A549 (cell line): ENCODE results near the gene GMDS. TPM values are rescaled to one million over a fixed set of nuclear protein-coding genes. Genes with fewer than 3 reads are reported as not detected.

Experiments used
- ATAC-seq, 2 experiments: fragments of 200-7000 bp in 1 of 2; fragments of >200 bp in 1 of 2; cut with Nextera tagmentation in 1 of 2; cut with Tn5 transposase in 1 of 2; 3 replicates each; pipeline versions ENCODE4 v1.8.0 to v1.9.1; 2018 to 2020; ENCODE audit warnings: mild to moderate bottlenecking in 1 of 2, moderate library complexity in 1 of 2
- CTCF ChIA-PET: fragments of 300-600 bp; sonication (Branson Sonifier 250); formaldehyde crosslinking; extraction: SDS; loops from one replicate; lab custom pipeline; 2021; ENCODE audit warnings: antibody characterized with exemption, inconsistent platforms; lab: Yijun Ruan, JAX
- POLR2A ChIA-PET: fragments of 350-600 bp; formaldehyde crosslinking; extraction: SDS; loops from one replicate; lab custom pipeline; 2021; ENCODE audit warnings: antibody characterized with exemption, inconsistent platforms; lab: Yijun Ruan, JAX
- DNase-seq, 2 experiments: peaks; one replicate each; pipeline versions ENCODE4 v3.0.0 to v3.0.0-alpha.2; 2011 to 2016; ENCODE audit warnings: low read depth in 1 of 2, low spot score in 1 of 2
- FAIRE-seq: peaks from 2 replicates; lab custom pipeline; 2011; peaks lifted over from hg19 to GRCh38; lab: Jason Lieb, UNC
- H3K27ac ChIP-seq, 2 experiments: fragments of >200 bp; sonication (Bioruptor Twin); formaldehyde crosslinking; 3 replicates each; pipeline ENCODE4 v1.5.1; 2016 to 2017
- H3K4me1 ChIP-seq: fragments of >200 bp; sonication (Bioruptor Twin); formaldehyde crosslinking; 3 replicates; pipeline ENCODE4 v1.6.1; 2016
- H3K4me2 ChIP-seq: fragments of >200 bp; sonication (Bioruptor Twin); formaldehyde crosslinking; 3 replicates; pipeline ENCODE4 v1.6.1; 2016
- H3K4me3 ChIP-seq: fragments of >200 bp; sonication (Bioruptor Twin); formaldehyde crosslinking; 3 replicates; pipeline ENCODE4 v1.5.1; 2016
- H3K9me3 ChIP-seq: fragments of >200 bp; sonication (Bioruptor Twin); formaldehyde crosslinking; 3 replicates; pipeline ENCODE4 v1.6.1; 2016
- CBX2 ChIP-seq: fragments of 200-600 bp; sonication (generic); IDR thresholded peaks from 2 replicates; pipeline ENCODE4 v1.6.1; 2016; ENCODE audit warnings: low read depth, mild to moderate bottlenecking, borderline replicate concordance
- E2F6 ChIP-seq: IDR thresholded peaks from 2 replicates; pipeline ENCODE4 v1.6.1; 2012; ENCODE audit warnings: low read depth, borderline replicate concordance
- ESRRA ChIP-seq: fragments of 150-350 bp; IDR thresholded peaks from 2 replicates; pipeline ENCODE4 v1.6.1; 2014; ENCODE audit warnings: mild to moderate bottlenecking, low read length, borderline replicate concordance
- FOSB ChIP-seq: fragments of 250-450 bp; sonication (Bioruptor Pico); IDR thresholded peaks from 2 replicates; pipeline ENCODE4 v1.5.0; 2020; ENCODE audit warnings: mild to moderate bottlenecking, moderate library complexity
- FOSL2 ChIP-seq, 2 experiments: fragments of 450-650 bp in 1 of 2; fragments of >200 bp in 1 of 2; sonication (Bioruptor Twin) in 1 of 2; formaldehyde crosslinking; IDR thresholded peaks; 2 replicates each; pipeline versions ENCODE4 v1.5.0 to v1.6.1; 2016 to 2020; ENCODE audit warnings: mild to moderate bottlenecking in 1 of 2, moderate library complexity in 1 of 2
- FOXS1 ChIP-seq: fragments of 250-450 bp; sonication (Bioruptor Pico); IDR thresholded peaks from 2 replicates; pipeline ENCODE4 v1.5.0; 2020; ENCODE audit warnings: mild to moderate bottlenecking, moderate library complexity
- GATA3 ChIP-seq: IDR thresholded peaks from 2 replicates; pipeline ENCODE4 v1.6.1; 2012; ENCODE audit warnings: borderline replicate concordance
- HDAC2 ChIP-seq: fragments of 200-600 bp; sonication (generic); IDR thresholded peaks from 2 replicates; pipeline ENCODE4 v1.6.1; 2016
- HES2 ChIP-seq: fragments of >200 bp; sonication (Bioruptor Twin); formaldehyde crosslinking; IDR thresholded peaks from 2 replicates; pipeline ENCODE4 v1.6.1; 2016
- HOXB13 ChIP-seq: fragments of 250-450 bp; sonication (Bioruptor Pico); IDR thresholded peaks from 2 replicates; pipeline ENCODE4 v1.5.0; 2020; ENCODE audit warnings: low read depth, mild to moderate bottlenecking, moderate library complexity
- HOXB5 ChIP-seq: fragments of 250-450 bp; sonication (Bioruptor Pico); IDR thresholded peaks from 2 replicates; pipeline ENCODE4 v1.5.0; 2020; ENCODE audit warnings: mild to moderate bottlenecking, moderate library complexity
- JUN ChIP-seq, 2 experiments: fragments of >200 bp; sonication (Bioruptor Twin); formaldehyde crosslinking; IDR thresholded peaks; 2 replicates in 1 of 2; 3 replicates in 1 of 2; pipeline ENCODE4 v1.6.1; 2016 to 2017
- MAX ChIP-seq: IDR thresholded peaks from 2 replicates; pipeline ENCODE4 v1.6.1; 2012
- MAZ ChIP-seq: fragments of 150-350 bp; IDR thresholded peaks from 2 replicates; pipeline ENCODE4 v1.6.1; 2014; ENCODE audit warnings: antibody characterized with exemption, low read depth, low read length, borderline replicate concordance
- MYC ChIP-seq: IDR thresholded peaks from 2 replicates; pipeline ENCODE4 v1.6.1; 2012; ENCODE audit warnings: mild to moderate bottlenecking, inconsistent platforms, low read length, improper control_type of control experiment, borderline replicate concordance
- NFE2L2 ChIP-seq: fragments of 150-350 bp; conservative IDR thresholded peaks from 2 replicates; pipeline ENCODE4 v1.6.1; 2014; ENCODE audit warnings: low read length
- NPAS2 ChIP-seq: fragments of 250-450 bp; sonication (Bioruptor Pico); IDR thresholded peaks from 2 replicates; pipeline ENCODE4 v1.8.0; 2022; ENCODE audit warnings: mild to moderate bottlenecking, moderate library complexity, borderline replicate concordance
- PBX3 ChIP-seq: IDR thresholded peaks from 2 replicates; pipeline ENCODE4 v1.6.1; 2012
- PHF8 ChIP-seq: fragments of 200-600 bp; sonication (generic); IDR thresholded peaks from 2 replicates; pipeline ENCODE4 v1.6.1; 2016; ENCODE audit warnings: low read depth, mild to moderate bottlenecking, antibody characterized with exemption, moderate library complexity, borderline replicate concordance
- POLR2A ChIP-seq: IDR thresholded peaks from 2 replicates; pipeline ENCODE4 v1.6.1; 2012; ENCODE audit warnings: mild to moderate bottlenecking, low read length
- RARB ChIP-seq: fragments of 250-450 bp; sonication (Bioruptor Pico); IDR thresholded peaks from 2 replicates; pipeline ENCODE4 v1.8.0; 2021; ENCODE audit warnings: mild to moderate bottlenecking, moderate library complexity
- RFX5 ChIP-seq: fragments of 450-650 bp; IDR thresholded peaks from 2 replicates; pipeline ENCODE4 v1.7.1; 2014; ENCODE audit warnings: antibody characterized with exemption, mild to moderate bottlenecking, moderate library complexity
- SREBF2 ChIP-seq: fragments of 450-650 bp; IDR thresholded peaks from 2 replicates; pipeline ENCODE4 v1.6.1; 2014; ENCODE audit warnings: mild to moderate bottlenecking, moderate library complexity
- USF2 ChIP-seq: fragments of 450-650 bp; IDR thresholded peaks from 2 replicates; pipeline ENCODE4 v1.6.1; 2014; ENCODE audit warnings: antibody characterized with exemption
- WGBS: methylation state at CpG from one replicate; pipeline ENCODE4 v1.1.6; 2017; ENCODE audit errors: missing lambda C conversion rate; 5-methylcytosine and 5-hydroxymethylcytosine counted together
- polyA plus RNA-seq, 4 experiments: library from polyadenylated mRNA; depleted of rRNA in 3 of 4; stranded (reverse); fragments of >200 nt; fragmentation: RNase III in 1 of 4; extraction: RNeasy Plus Mini Kit Qiagen cat#74134 plus additional on column Dnase treatment in 1 of 4; gene quantifications; 2 replicates in 3 of 4; 3 replicates in 1 of 4; pipeline ENCODE4 v1.2.3, GENCODE V29; 2011 to 2017

GMDS gene
- polyA plus RNA-seq, 2 of the 4 experiments (the other 2 are of a cell fraction) = 9.9 to 12.4 TPM

GRCh38 chr6:1760876-1761275 is 484.5 kb downstream of the GMDS start (continued):
- no peak for TF ChIP-seq RARB (CRISPR knock-in tag)
- TF ChIP-seq MAX = no peak

GRCh38 chr6:1759870-1760269 is 485.5 kb downstream of the GMDS start:
- FAIRE-seq (no peak), ATAC-seq (no peak), DNase-seq (no peak)
- no peak overlapping the region for H3K4me2 ChIP-seq
- H3K4me1 ChIP-seq = no peaks in the 10 kb centered on the region
- ChIA-PET POLR2A (no interaction called here), CTCF (interaction anchor here (0.5 kb wide), 1 partner anchor 396 kb away, joined by 3 read pairs; no protein-coding TSS in a partner anchor)
- TF ChIP-seq NPAS2 (CRISPR knock-in tag) = no peak
- TF ChIP-seq SREBF2 = no peak
- no peak for TF ChIP-seq NFE2L2
- H3K27ac ChIP-seq = no peak overlapping the region
- 74% methylated on average over 8 of the region's 8 CpGs for WGBS
- H3K9me3 ChIP-seq = no peaks in the 10 kb centered on the region
- no peak overlapping the region for H3K4me3 ChIP-seq

GRCh38 chr6:1758076-1758679 is 487.2 kb downstream of the GMDS start:
- no peak for ATAC-seq
- no peaks in the 10 kb centered on the region for H3K4me1 ChIP-seq
- CTCF ChIA-PET = no interaction called here
- no peak for TF ChIP-seq PHF8
- TF ChIP-seq FOSL2 (IDR thresholded peaks at IDR 0.05) = no peak
- no peak for TF ChIP-seq FOSL2 (CRISPR knock-in tag; IDR thresholded peaks at IDR 0.05)
- no peak for TF ChIP-seq HOXB13 (CRISPR knock-in tag)
- no peak for TF ChIP-seq MYC
- no peak for TF ChIP-seq POLR2A
- no peak for TF ChIP-seq E2F6
- TF ChIP-seq HOXB5 = no peak
- no peak for TF ChIP-seq PBX3
- TF ChIP-seq, all 56 proteins: peak for 0
- H3K9me3 ChIP-seq = no peaks in the 10 kb centered on the region
- 70% methylated on average over 8 of the region's 8 CpGs for WGBS
- DNase-seq (no peak), FAIRE-seq (no peak)
- POLR2A ChIA-PET = no interaction called here
- no peak overlapping the region for H3K4me3 ChIP-seq
- no peak overlapping the region for H3K4me2 ChIP-seq
- no peak overlapping the region for H3K27ac ChIP-seq

GRCh38 chr6:1757131-1757530 is 488.3 kb downstream of the GMDS start:
- H3K4me3 ChIP-seq = no peak overlapping the region
- H3K9me3 ChIP-seq = no peaks in the 10 kb centered on the region
- no peak overlapping the region for H3K27ac ChIP-seq
- no peaks in the 10 kb centered on the region for H3K4me1 ChIP-seq
- WGBS = 86% methylated on average over 8 of the region's 8 CpGs
- FAIRE-seq (no peak), DNase-seq (no peak), ATAC-seq (no peak)
- ChIA-PET CTCF (no interaction called here), POLR2A (no interaction called here)
- H3K4me2 ChIP-seq = no peak overlapping the region
- TF ChIP-seq FOSB = no peak
- no peak for TF ChIP-seq NFE2L2
- TF ChIP-seq HOXB5 = no peak
- no peak for TF ChIP-seq RFX5

- no peak for DNase-seq
- no peaks in the 10 kb centered on the region for H3K9me3 ChIP-seq
- no peak for ATAC-seq
- H3K27ac ChIP-seq = no peak overlapping the region
- no peaks in the 10 kb centered on the region for H3K4me1 ChIP-seq
- H3K4me2 ChIP-seq = no peak overlapping the region
- no peak overlapping the region for H3K4me3 ChIP-seq
- POLR2A ChIA-PET = no interaction called here
- 60% methylated on average over 11 of the region's 14 CpGs for WGBS
- CTCF ChIA-PET = no interaction called here
- no peak for FAIRE-seq
- no peak for TF ChIP-seq FOXS1 (CRISPR knock-in tag)
- no peak for TF ChIP-seq JUN (IDR thresholded peaks at IDR 0.05)
- no peak for TF ChIP-seq ESRRA
- no peak for TF ChIP-seq CBX2
- TF ChIP-seq USF2 = no peak
- TF ChIP-seq NPAS2 (CRISPR knock-in tag) = no peak
- no peak for TF ChIP-seq PBX3
- no peak for TF ChIP-seq MAX
- no peak for TF ChIP-seq MAZ
- no peak for TF ChIP-seq HDAC2
- no peak for TF ChIP-seq HES2
- TF ChIP-seq GATA3 = no peak
Measured at GRCh38 chr6:1756472-1757129, 488.8 kb downstream of the GMDS start.
